ENCODE data around the gene HSPA1B. TPM values are rescaled to one million over a fixed set of nuclear protein-coding genes. Genes with fewer than 3 reads are reported as not detected.

The HSPA1B gene
- total RNA-seq, 1 experiment from 2014 or later, result 85.1 TPM

DNA sequence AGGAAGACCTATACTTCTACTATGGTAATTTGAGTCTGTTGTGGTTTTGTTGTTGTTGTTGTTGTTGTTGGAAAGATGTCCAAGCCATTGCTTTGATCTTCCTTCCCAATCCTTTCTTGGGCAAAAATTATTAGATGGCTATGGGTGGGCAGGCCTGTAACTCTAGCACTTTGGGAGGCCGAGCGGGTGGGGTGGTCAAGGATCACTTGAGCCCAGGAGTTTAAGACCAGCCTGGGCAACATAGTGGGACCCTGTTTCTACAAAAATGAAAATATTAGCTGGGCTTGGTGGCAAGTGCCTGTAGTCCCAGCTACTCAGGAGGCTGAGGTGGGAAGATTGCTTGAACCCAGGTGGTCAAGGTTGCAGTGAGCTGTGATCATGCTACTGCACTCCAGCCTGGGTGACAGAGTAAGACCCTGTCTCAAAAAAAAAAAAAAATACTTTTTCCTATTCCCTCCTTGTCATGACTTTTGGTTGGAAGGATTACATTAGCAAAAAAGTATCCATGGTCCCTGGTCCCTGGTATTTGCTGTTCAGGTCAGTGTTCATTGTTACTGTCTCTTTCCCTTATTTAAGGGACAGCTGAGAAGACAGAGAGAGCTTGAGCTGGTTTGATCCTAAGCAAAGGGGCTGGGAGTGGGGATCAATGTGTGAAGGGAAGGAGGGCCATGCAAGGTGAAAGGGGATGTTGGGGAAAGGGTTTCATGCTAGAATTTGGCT lies 23.4 kb downstream of the HSPA1B start:
- no peak overlapping the region for H4K5ac ChIP-seq (ENCODE audit: insufficient read length, low read depth, low read length)
- Mint-ChIP-seq H3K9me3 (peaks cover 11 to 12% of the 10 kb centered on the region in 2 experiments), H3K4me1 (0 out of 4 replicates have a peak, but pooled peaks cover 0 to 2% of the 10 kb centered on the region in 2 experiments), H3K36me3 (ENCODE audit: insufficient read depth in 1 of 3, low read depth in 3 of 3) (peaks cover 10 to 12% (median 12%) of the 10 kb centered on the region in 3 experiments; a peak in 6 of 7 replicates), H3K27me3 (ENCODE audit: low read depth) (no peaks in the 10 kb centered on the region), H3K4me3 (no peak overlapping the region), H3K27ac (no peak overlapping the region)
- H3T11ph ChIP-seq (ENCODE audit: low read length), result no peak overlapping the region
- no peak overlapping the region for H2AK5ac ChIP-seq (ENCODE audit: insufficient read length, low read length)
- H3K27ac ChIP-seq (ENCODE audit: insufficient read length, low read depth, low read length), result no peak overlapping the region
- no peaks in the 10 kb centered on the region for H3K79me1 ChIP-seq (ENCODE audit: insufficient read depth, low read depth, low read length, poor library complexity, severe bottlenecking)
- H2AFZ ChIP-seq (ENCODE audit: low read length), result no peak overlapping the region
- TF ChIP-seq, protein P1, sequence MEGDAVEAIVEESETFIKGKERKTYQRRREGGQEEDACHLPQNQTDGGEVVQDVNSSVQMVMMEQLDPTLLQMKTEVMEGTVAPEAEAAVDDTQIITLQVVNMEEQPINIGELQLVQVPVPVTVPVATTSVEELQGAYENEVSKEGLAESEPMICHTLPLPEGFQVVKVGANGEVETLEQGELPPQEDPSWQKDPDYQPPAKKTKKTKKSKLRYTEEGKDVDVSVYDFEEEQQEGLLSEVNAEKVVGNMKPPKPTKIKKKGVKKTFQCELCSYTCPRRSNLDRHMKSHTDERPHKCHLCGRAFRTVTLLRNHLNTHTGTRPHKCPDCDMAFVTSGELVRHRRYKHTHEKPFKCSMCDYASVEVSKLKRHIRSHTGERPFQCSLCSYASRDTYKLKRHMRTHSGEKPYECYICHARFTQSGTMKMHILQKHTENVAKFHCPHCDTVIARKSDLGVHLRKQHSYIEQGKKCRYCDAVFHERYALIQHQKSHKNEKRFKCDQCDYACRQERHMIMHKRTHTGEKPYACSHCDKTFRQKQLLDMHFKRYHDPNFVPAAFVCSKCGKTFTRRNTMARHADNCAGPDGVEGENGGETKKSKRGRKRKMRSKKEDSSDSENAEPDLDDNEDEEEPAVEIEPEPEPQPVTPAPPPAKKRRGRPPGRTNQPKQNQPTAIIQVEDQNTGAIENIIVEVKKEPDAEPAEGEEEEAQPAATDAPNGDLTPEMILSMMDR (conservative IDR thresholded peaks at IDR 0.05), result no peak
- H3K4me2 ChIP-seq (ENCODE audit: insufficient read depth, insufficient read length, low read length), result no peak overlapping the region
- no CpG with 5 or more reads among the region's 2 CpGs for WGBS (ENCODE audit: extremely low coverage, insufficient read length, low lambda C conversion rate)
- no peaks in the 10 kb centered on the region for H4K20me1 ChIP-seq (ENCODE audit: control insufficient read depth, insufficient read depth, insufficient read length)
- H3K23me2 ChIP-seq (ENCODE audit: insufficient read length, low read depth, low read length, poor library complexity, severe bottlenecking), result no peaks in the 10 kb centered on the region
- no peaks in the 10 kb centered on the region for H3K27me3 ChIP-seq (ENCODE audit: insufficient read depth, low read length)
- H2BK12ac ChIP-seq (ENCODE audit: insufficient read length, low read depth, low read length), result no peak overlapping the region
- no peak overlapping the region for H3K14ac ChIP-seq (ENCODE audit: insufficient read depth, low read length)
- no peak for DNase-seq
- no peak overlapping the region for H4K91ac ChIP-seq (ENCODE audit: insufficient read length, low read depth, low read length)
- no peak overlapping the region for H2BK15ac ChIP-seq (ENCODE audit: low read depth, low read length)
- H4K8ac ChIP-seq (replicated peaks; ENCODE audit: insufficient read length, low read depth, low read length), result no peak overlapping the region
- H3K79me2 ChIP-seq (ENCODE audit: insufficient read depth, low read length), result no peaks in the 10 kb centered on the region
- no peaks in the 10 kb centered on the region for H3K9me3 ChIP-seq (ENCODE audit: control insufficient read depth, low read depth, low read length)
- H3K9ac ChIP-seq (ENCODE audit: extremely low read depth, insufficient read length, low read length), result no peak overlapping the region
- H3K23ac ChIP-seq (ENCODE audit: insufficient read length, low read depth, low read length), result no peak overlapping the region
- H3K56ac ChIP-seq (ENCODE audit: insufficient read length, low read depth, low read length), result no peak overlapping the region
- H2BK20ac ChIP-seq (ENCODE audit: low read depth, low read length, poor library complexity, severe bottlenecking), result no peak overlapping the region
- no peak overlapping the region for H3K18ac ChIP-seq (ENCODE audit: insufficient read length, low read depth, low read length)
- no peak overlapping the region for H2BK5ac ChIP-seq (ENCODE audit: insufficient read length, low read length)
- no peaks in the 10 kb centered on the region for H3K4me1 ChIP-seq (ENCODE audit: insufficient read depth, low read length)
- no peak overlapping the region for H2BK120ac ChIP-seq (ENCODE audit: low read depth, low read length, poor library complexity, severe bottlenecking)
- H3K4ac ChIP-seq (ENCODE audit: low read depth, low read length), result no peak overlapping the region

Measured in H9 (cell line).